Measurements from ENCODE around the gene UNC50.

UNC50 gene

GRCh38 chr2:98606431-98606830 is 2.0 kb upstream of the UNC50 start:
- no peak overlapping the region for H3K4me3 ChIP-seq (ENCODE audit: low read depth, low read length)
- in situ Hi-C loops (cut with HindIII; ENCODE audit: low sequenced_read_pairs), result no loop called here
- DNase-seq (ENCODE audit: low read depth), result no peak
- no peak for TF ChIP-seq CTCF (IDR thresholded peaks at IDR 0.05; ENCODE audit: low read depth, low read length, missing control alignments)

GRCh38 chr2:98607104-98607503 is 1.3 kb upstream of the UNC50 start:
- peak overlapping the region; percentile 86 for H3K4me3 ChIP-seq (ENCODE audit: low read depth, low read length)
- no peak for DNase-seq (ENCODE audit: low read depth)
- in situ Hi-C loops (cut with HindIII; ENCODE audit: low sequenced_read_pairs), result no loop called here
- no peak for TF ChIP-seq CTCF (IDR thresholded peaks at IDR 0.05; ENCODE audit: low read depth, low read length, missing control alignments)

- TF ChIP-seq CTCF (IDR thresholded peaks at IDR 0.05; ENCODE audit: low read depth, low read length, missing control alignments), result no peak
- in situ Hi-C loops (cut with HindIII; ENCODE audit: low sequenced_read_pairs), result no loop called here
- peak overlapping the region; percentile 86 for H3K4me3 ChIP-seq (ENCODE audit: low read depth, low read length)
- DNase-seq (ENCODE audit: low read depth), result no peak
These were observed 661 bp upstream of the UNC50 start for GRCh38 chr2:98607741-98608115.

- peak overlapping the region; percentile 86 for H3K4me3 ChIP-seq (ENCODE audit: low read depth, low read length)
- TF ChIP-seq CTCF (IDR thresholded peaks at IDR 0.05; ENCODE audit: low read depth, low read length, missing control alignments), result no peak
- no peak for DNase-seq (ENCODE audit: low read depth)
- in situ Hi-C loops (cut with HindIII; ENCODE audit: low sequenced_read_pairs), result no loop called here
These were observed 694 bp downstream of the UNC50 start for GRCh38 chr2:98608962-98609604.

GRCh38 chr2:98614024-98614739 is 5.8 kb downstream of the UNC50 start:
- in situ Hi-C loops (cut with HindIII; ENCODE audit: low sequenced_read_pairs), result no loop called here
- no peak overlapping the region for H3K4me3 ChIP-seq (ENCODE audit: low read depth, low read length)
- no peak for TF ChIP-seq CTCF (IDR thresholded peaks at IDR 0.05; ENCODE audit: low read depth, low read length, missing control alignments)
- DNase-seq (ENCODE audit: low read depth), result no peak

GRCh38 chr2:98615481-98615880 is 7.1 kb downstream of the UNC50 start:
- in situ Hi-C loops (cut with HindIII; ENCODE audit: low sequenced_read_pairs), result no loop called here
- TF ChIP-seq CTCF (IDR thresholded peaks at IDR 0.05; ENCODE audit: low read depth, low read length, missing control alignments), result peak; percentile 20
- no peak for DNase-seq (ENCODE audit: low read depth)
- H3K4me3 ChIP-seq (ENCODE audit: low read depth, low read length), result no peak overlapping the region

Data from astrocyte of the cerebellum (primary cell).